ENCODE measurements around the gene ZMAT3. TPM values are rescaled to one million over a fixed set of nuclear protein-coding genes. Genes with fewer than 3 reads are reported as not detected.

The ZMAT3 gene
- total and polyA plus RNA-seq, 2 of the 8 experiments (the other 6 are each of a cell fraction or from before 2014, with no cell fraction given) = 5.0 to 9.2 TPM

GRCh38 chr3:179073816-179074215, 2.2 kb upstream of the ZMAT3 start:
- Histone ChIP-seq H3K9ac (replicated peaks in 1 of 4; ENCODE audit: extremely low read depth in 1 of 4, low read depth in 3 of 4, low read length in 3 of 4) (no peak overlapping the region), H4K8ac (ENCODE audit: extremely low read depth, insufficient read depth, low read length) (no peak overlapping the region), H2BK20ac (ENCODE audit: low read length) (no peak overlapping the region), H4K91ac (replicated peaks; ENCODE audit: insufficient read length, low read length) (no peak overlapping the region), H2AK5ac (ENCODE audit: low read depth, low read length) (no peak overlapping the region), H3K14ac (ENCODE audit: insufficient read length) (no peak overlapping the region), H3K4me2 (ENCODE audit: insufficient read depth in 1 of 2, low read depth in 2 of 2, low read length in 2 of 2) (no peak overlapping the region), H3K27ac (ENCODE audit: low read depth, low read length) (no peak overlapping the region), H2BK12ac (ENCODE audit: low read depth, low read length) (no peak overlapping the region), H3K23ac (ENCODE audit: insufficient read length) (no peak overlapping the region), H3K36me3 (ENCODE audit: control insufficient read depth in 2 of 4, insufficient read depth in 4 of 4, low read length in 3 of 4) (no peaks in the 10 kb centered on the region), H3K79me2 (ENCODE audit: control insufficient read depth in 1 of 2, insufficient read depth in 2 of 2, low read length in 2 of 2) (no peaks in the 10 kb centered on the region), H2BK15ac (ENCODE audit: low read length) (no peak overlapping the region), H4K5ac (ENCODE audit: insufficient read length, low read depth, low read length) (no peak overlapping the region), H2BK120ac (replicated peaks; ENCODE audit: low read depth, low read length) (no peak overlapping the region), H3K4me3 (ENCODE audit: extremely low read depth in 1 of 4, insufficient read depth in 2 of 4, low read depth in 3 of 4, low read length in 4 of 4) (no peak overlapping the region), H2BK5ac (ENCODE audit: low read depth, low read length) (no peak overlapping the region), H3K79me1 (ENCODE audit: low read depth, low read length) (no peaks in the 10 kb centered on the region), H3K18ac (ENCODE audit: extremely low read depth, low read length) (no peak overlapping the region), H3K9me3 (ENCODE audit: insufficient read depth in 2 of 2, low read depth in 1 of 2, low read length in 1 of 2) (no peaks in the 10 kb centered on the region), H3K4ac (replicated peaks; ENCODE audit: insufficient read length, low read depth, low read length) (no peak overlapping the region), H3K56ac (replicated peaks; ENCODE audit: insufficient read length, low read depth, low read length) (no peak overlapping the region), H4K20me1 (replicated peaks in 1 of 2; ENCODE audit: control insufficient read depth in 1 of 2, insufficient read depth in 2 of 2, low read length in 2 of 2) (no peaks in the 10 kb centered on the region), H3K4me1 (replicated peaks in 1 of 4; ENCODE audit: control insufficient read depth in 3 of 4, insufficient read depth in 4 of 4, low read length in 3 of 4) (peaks cover 0 to 7% (median 4%) of the 10 kb centered on the region in 4 experiments; a peak in 3 of 7 replicates), H3K27me3 (replicated peaks in 1 of 4; ENCODE audit: control insufficient read depth in 3 of 4, extremely low read depth in 1 of 4, insufficient read depth in 3 of 4, low read length in 3 of 4) (peaks cover 0 to 2% (median 0%) of the 10 kb centered on the region in 4 experiments; a peak in 2 of 7 replicates), H3K23me2 (ENCODE audit: low read depth, low read length) (peaks cover 8% of the 10 kb centered on the region), H2AFZ (ENCODE audit: low read length) (no peak overlapping the region; the same call in 1 of the 2 replicates)
- CTCF ChIA-PET (ENCODE audit: partially characterized antibody) = interaction anchor here (0.6 to 7.4 kb wide), 8 partner anchors 10 to 788 kb away, joined by 3 to 81 read pairs (median 4); no protein-coding TSS in a partner anchor
- FAIRE-seq = no peak
- no peak for DNase-seq (ENCODE audit: low read depth in 1 of 2, low spot score in 2 of 2)
- POLR2A ChIA-PET (ENCODE audit: partially characterized antibody) = no interaction called here
- TF ChIP-seq USF2 (IDR thresholded peaks at IDR 0.05; ENCODE audit: low read length) (no peak), SIRT6 (IDR thresholded peaks at IDR 0.05; ENCODE audit: low read length) (no peak), RAD21 (IDR thresholded peaks at IDR 0.05 in 1 of 2, conservative IDR thresholded peaks at IDR 0.05 in 1 of 2; ENCODE audit: low read depth in 2 of 2, low read length in 2 of 2) (no peak)
- WGBS, 2 experiments (ENCODE audit: extremely low coverage in 1 of 2, insufficient coverage in 1 of 2, insufficient read length in 1 of 2, insufficient replicate concordance in 2 of 2, low coverage in 1 of 2, low lambda C conversion rate in 2 of 2, missing lambda C conversion rate in 1 of 2) = 86% methylated on average over 2 of the region's 2 CpGs; no CpG with 5 or more reads in 1 of the 2 experiments
